Stimulated activated naive CD4-positive, alpha-beta T cell treated with Interleukin-2 at 50 U/mL for 16 hours (primary cell): ENCODE data around the gene PCMTD2.

Experiments used
- DNase-seq: peaks from one replicate; lab custom pipeline; 2025; lab: John Stamatoyannopoulos, UW

Gene PCMTD2

GRCh38 chr20:64238851-64239387 lies 16.6 kb upstream of the PCMTD2 start:
- DNase-seq: no peak

- no peak for DNase-seq
Measured at GRCh38 chr20:64239449-64240242, 15.9 kb upstream of the PCMTD2 start.

- no peak for DNase-seq
Measured at GRCh38 chr20:64240243-64241015, 15.1 kb upstream of the PCMTD2 start.

GRCh38 chr20:64241061-64241460 lies 14.5 kb upstream of the PCMTD2 start:
- DNase-seq: no peak

- DNase-seq: no peak
Measured at GRCh38 chr20:64242003-64242796, 13.3 kb upstream of the PCMTD2 start.

GRCh38 chr20:64242797-64243475 lies 12.6 kb upstream of the PCMTD2 start:
- DNase-seq: no peak

GRCh38 chr20:64244281-64244805 lies 11.2 kb upstream of the PCMTD2 start:
- DNase-seq: no peak

- DNase-seq: no peak
Measured at GRCh38 chr20:64244870-64245603, 10.5 kb upstream of the PCMTD2 start.

- no peak for DNase-seq
Measured at GRCh38 chr20:64245746-64246595, 9.6 kb upstream of the PCMTD2 start.

GRCh38 chr20:64246616-64247306 lies 8.8 kb upstream of the PCMTD2 start:
- DNase-seq: no peak

GRCh38 chr20:64247307-64247618 lies 8.3 kb upstream of the PCMTD2 start:
- DNase-seq: no peak

- DNase-seq: no peak
Measured at GRCh38 chr20:64247970-64248841, 7.3 kb upstream of the PCMTD2 start.

GRCh38 chr20:64250027-64250426 lies 5.5 kb upstream of the PCMTD2 start:
- no peak for DNase-seq

- no peak for DNase-seq
Measured at GRCh38 chr20:64253000-64253383, 2.6 kb upstream of the PCMTD2 start.

GRCh38 chr20:64253443-64253842 lies 2.1 kb upstream of the PCMTD2 start:
- no peak for DNase-seq

GRCh38 chr20:64254156-64254555 lies 1.4 kb upstream of the PCMTD2 start:
- DNase-seq: no peak

GRCh38 chr20:64254571-64255360 lies 782 bp upstream of the PCMTD2 start:
- no peak for DNase-seq
